HG02870 (cell line): ENCODE results near the gene ZBTB12.
"Not testable (repeated sequence)": the region's sequence is repeated elsewhere in the genome, so short reads cannot be mapped to it uniquely, and the experiment has no call there.

ENCODE experiments used
- ATAC-seq: cut with Tn5 transposase; IDR thresholded peaks from one replicate; pipeline ENCODE4 v1.9.1; 2021; ENCODE audit warnings: mild to moderate bottlenecking, moderate library complexity; ENCODE audit not compliant: unreplicated experiment

The ZBTB12 gene

GRCh38 chr6:31922942-31923341, 21.1 kb upstream of the ZBTB12 start:
- no peak for ATAC-seq

GRCh38 chr6:31920811-31921210, 18.9 kb upstream of the ZBTB12 start:
- no peak for ATAC-seq

DNA sequence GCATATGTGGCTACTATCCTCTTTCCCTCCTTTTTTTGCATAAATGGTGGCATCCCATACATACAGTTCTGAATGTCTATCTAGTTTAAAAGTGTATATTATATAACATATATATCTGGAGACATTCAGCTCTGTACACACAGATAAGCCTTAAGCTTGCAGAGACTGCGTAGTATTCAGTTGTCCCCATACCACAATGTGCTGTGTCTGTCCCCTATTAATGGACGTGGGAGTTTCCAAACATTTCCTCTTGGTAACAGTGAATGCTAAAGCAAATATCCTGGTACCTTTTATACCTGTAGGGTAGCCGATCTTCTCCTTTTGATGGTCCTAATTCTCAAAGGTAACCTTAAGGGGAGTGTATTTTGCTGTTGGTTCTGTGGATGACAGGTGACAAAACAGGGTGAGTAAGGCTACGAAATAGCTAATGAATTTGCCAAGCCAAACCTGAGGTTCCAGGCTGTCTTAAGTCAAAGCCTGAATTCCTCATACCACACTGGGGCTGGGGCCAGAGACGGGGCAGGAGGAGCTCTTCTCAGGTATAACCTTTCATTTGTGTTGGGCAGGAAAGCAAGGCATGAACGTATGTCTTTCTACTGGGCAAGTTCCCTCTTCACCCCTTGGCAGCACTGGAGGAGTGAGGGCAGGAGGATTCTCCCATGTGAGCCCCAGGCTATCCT, 17.9 kb upstream of the ZBTB12 start:
- no peak for ATAC-seq

DNA sequence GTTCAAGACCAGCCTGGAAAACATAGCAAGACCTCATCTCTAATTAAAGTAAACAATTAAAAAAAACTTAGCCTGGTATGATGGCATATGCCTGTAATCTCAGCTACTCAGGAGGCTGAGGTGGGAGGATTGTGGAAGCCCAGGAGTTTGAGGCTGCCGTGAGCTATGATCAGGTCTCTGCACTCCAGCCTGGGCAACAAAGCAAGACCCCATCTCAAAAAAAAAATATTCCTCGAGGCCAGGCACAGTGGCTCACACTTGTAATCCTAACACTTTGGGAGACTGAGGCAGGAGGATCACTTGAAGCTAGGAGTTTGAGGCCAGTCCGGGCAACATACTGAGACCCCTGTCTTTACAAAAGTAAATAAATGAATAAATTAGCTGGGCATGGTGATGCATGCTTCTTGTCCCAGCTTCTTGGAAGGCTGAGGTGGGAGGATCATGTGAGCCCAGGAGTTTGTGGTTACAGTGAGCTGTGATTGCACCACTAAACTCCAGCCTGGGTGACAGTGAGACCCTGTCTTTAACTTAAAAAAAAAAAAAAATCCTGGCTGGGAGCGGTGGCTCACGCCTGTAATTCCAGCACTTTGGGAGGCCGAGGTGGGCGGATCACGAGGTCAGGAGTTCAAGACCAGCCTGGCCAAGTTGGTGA, 16.3 kb upstream of the ZBTB12 start:
- no peak for ATAC-seq

DNA sequence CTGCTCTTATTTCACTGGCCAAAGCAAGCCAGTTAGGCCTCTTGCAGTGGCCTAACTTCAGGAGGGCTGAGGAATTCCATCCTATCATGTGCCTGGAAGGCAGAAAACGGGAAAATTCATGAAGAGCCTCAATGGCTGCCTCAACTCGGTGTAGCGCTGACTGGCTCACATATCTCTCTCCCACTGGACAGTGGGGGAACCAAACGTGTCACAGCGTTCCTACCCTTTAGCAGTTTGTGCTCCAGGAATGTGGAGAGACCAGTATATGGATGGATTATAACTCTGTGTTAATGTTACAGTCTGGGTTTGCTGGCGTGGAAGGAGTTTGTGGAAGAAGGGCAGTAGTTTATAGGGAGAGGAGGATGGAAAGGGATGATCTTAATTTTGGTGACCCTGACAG, 13.9 kb upstream of the ZBTB12 start:
- no peak for ATAC-seq

GRCh38 chr6:31915351-31915750, 13.5 kb upstream of the ZBTB12 start:
- ATAC-seq: no peak

DNA sequence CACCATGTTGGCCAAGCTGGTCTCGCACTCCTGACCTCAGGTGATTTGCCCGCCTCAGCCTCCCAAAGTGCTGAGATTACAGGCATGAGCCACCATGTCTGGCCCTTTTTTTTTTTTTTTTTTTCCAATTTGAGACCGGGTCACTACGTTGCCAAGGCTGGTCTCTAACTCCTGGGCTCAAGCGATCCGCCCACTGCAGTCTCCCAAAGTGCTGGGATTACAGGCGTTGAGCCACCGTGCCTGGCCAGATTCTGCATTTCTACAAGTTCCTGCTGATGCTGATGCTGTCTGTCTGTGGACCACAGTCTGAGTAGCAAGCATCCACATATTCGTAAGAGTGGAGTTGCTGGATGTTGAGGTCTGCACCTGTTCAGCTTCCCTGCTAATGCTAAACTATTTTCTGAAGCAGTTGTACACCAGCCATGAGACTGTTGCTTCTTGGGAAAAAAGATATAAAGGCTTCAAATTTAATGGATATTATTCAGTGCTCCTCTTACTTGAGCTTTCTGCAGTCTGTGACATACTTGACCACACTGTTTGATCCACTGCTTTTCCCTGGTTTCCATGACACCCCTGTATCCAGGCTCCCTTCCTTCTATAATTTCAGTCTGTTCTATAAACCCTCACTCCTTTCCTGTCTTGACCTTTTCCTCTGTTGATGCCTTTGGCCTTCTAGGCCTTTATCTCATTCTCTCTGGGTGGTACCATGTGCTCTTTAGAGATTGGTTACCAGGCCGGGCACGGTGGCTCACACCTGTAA, 10.1 kb upstream of the ZBTB12 start:
- no peak for ATAC-seq

DNA sequence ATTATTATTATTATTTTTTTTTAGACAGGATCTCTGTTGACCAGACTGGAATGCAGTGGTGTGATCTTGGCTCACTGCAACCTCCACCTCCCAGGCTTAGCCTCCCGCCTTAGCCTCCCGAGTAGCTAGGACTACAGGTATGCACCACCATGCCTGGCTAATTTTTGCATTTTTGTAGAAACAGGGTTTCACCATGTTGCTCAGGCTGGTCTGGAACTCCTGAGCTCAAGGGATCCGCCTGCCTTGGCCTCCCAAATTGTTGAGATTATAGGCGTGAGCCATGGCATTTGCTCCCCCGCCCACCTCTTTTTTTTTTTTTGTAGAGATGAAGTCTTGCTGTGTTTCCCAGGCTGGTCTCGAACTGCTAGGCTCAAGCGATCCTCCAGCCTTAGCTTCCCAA, 7.4 kb upstream of the ZBTB12 start:
- not testable (repeated sequence) for ATAC-seq

GRCh38 chr6:31908791-31909190, 6.9 kb upstream of the ZBTB12 start:
- ATAC-seq: peak; percentile 81

- ATAC-seq: not testable (repeated sequence)
These were observed 6.4 kb upstream of the ZBTB12 start for GRCh38 chr6:31908255-31908654.

GRCh38 chr6:31907158-31907813, 5.4 kb upstream of the ZBTB12 start:
- ATAC-seq: no peak

GRCh38 chr6:31906727-31907126, 4.8 kb upstream of the ZBTB12 start:
- not testable (repeated sequence) for ATAC-seq

- ATAC-seq: no peak
These were observed 4.2 kb upstream of the ZBTB12 start for GRCh38 chr6:31906122-31906521.

GRCh38 chr6:31905041-31905440, 3.2 kb upstream of the ZBTB12 start:
- ATAC-seq: no peak

DNA sequence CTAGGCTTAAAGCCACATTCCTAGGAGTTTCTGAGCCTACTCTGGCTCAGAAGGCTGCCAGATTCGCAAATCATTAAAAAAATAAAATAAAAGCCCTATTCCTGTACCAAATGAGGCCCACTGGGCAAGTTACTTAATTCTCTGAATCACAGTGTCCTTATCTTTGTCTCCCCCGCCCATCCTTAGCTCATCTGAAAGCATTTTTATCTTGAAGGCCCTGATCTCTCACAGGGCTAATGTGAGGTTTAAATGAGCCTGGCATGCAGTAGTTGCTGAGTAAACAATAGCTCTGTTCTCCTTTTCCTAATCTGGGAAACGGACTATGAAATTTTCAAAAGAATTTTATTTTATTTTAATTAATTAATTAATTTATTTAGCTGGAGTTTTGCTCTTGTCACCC, 2.1 kb upstream of the ZBTB12 start:
- ATAC-seq: no peak

- ATAC-seq: no peak
These were observed 402 bp downstream of the ZBTB12 start for GRCh38 chr6:31901415-31901952.

DNA sequence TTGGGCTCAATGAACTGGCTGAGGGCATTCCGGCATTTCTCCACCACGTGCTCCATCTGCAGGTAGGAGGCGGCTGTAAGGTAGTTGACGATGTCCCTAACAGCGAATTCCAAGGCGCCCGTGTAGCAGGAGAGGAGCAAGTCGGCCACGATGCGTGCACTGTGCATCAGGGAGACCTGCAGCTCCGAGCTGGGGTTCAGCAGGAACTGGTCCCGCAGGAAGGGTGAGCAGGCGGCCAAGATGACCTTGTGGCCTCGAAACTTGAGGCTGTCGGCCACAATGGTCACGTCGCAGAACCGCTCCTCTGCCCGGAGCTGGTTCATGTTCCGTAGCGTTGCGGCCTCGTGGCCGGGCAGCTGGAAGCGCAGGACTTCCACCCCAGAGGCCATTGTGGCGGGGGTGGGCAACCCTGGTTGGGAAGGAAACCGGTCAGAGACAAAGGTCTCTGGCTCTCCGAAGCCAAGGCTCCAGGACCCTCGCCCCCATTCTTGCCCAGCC, 920 bp downstream of the ZBTB12 start:
- ATAC-seq: no peak

DNA sequence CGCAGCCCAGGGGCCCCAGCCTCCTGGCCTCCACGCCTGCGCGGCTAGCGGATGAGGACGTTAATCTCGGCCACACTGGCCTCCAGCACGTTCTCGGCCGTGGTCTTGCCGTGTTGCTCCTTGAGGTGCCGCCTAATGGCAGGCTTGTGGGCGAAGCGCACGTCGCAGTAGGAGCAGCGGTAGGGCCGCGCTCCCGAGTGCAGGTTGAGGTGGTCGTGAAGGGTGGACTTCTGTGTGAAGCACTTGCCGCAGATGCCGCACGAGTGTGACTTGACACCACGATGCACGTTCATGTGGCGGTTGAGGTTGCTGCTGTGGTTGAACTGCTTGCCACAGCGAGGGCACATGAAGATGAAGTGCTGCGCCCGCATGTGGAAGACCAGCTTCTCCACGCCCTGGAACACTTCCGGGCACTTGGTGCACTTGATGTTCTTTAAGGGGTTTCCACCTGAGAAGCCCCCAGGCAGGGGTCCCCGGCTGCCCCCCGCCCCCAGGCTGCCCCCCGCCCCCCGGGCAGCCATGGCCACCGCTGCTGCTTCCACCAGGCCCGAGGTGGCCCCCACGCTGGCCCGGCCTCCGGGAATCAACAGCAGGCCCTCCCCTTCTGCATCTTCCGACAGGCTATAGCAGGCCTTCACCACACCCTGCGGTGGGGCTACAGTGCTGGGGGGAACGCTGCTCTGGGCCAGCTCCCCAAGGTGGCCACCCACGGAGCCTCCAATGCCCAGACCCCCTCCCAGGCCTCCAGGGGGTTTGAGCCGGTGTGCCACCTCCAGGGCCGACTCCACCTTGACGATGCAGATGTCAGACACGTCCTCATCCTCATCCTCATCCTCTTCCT, 1.8 kb downstream of the ZBTB12 start:
- no peak for ATAC-seq

GRCh38 chr6:31899215-31899614, 2.7 kb downstream of the ZBTB12 start:
- no peak for ATAC-seq

- no peak for ATAC-seq
These were observed 3.4 kb downstream of the ZBTB12 start for GRCh38 chr6:31898383-31899011.
